ENCODE measurements around the gene RBMS1.

GRCh38 chr2:160362018-160362417 lies 131.6 kb downstream of the RBMS1 start:
- TF ChIP-seq POLR2A (IDR thresholded peaks at IDR 0.05) (no peak), CTCF (IDR thresholded peaks at IDR 0.05) (no peak), POLR2AphosphoS5 (IDR thresholded peaks at IDR 0.05) (no peak)

Measured in breast epithelium (tissue), 3 donors.